Measurements from ENCODE around the gene CDS1.
"Not testable (repeated sequence)": the region's sequence is repeated elsewhere in the genome, so short reads cannot be mapped to it uniquely, and the experiment has no call there.

CDS1 gene

DNA sequence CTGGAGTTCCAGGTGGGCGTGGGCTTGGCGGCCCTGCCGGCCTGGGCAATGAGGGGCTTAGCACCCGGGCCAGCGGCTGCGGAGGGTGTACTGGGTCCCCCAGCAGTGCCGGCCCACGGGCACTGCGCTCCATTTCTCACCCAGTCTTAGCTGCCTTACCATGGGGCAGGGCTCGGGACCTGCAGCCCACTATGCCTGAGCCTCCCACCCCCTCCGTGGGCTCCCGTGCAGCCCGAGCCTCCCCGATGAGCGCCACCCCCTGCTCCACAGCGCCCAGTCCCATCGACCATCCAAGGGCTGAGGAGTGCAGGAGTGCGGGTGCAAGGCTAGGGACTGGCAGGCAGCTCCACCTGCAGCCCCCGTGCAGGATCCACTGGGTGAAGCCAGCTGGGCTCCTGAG, 81.8 kb downstream of the CDS1 start:
- in situ Hi-C loops (cut with MboI; ENCODE audit: low pct_unique_long_range_greater_than_20kb, low sequenced_read_pairs); DNase-seq: not testable (repeated sequence)

DNA sequence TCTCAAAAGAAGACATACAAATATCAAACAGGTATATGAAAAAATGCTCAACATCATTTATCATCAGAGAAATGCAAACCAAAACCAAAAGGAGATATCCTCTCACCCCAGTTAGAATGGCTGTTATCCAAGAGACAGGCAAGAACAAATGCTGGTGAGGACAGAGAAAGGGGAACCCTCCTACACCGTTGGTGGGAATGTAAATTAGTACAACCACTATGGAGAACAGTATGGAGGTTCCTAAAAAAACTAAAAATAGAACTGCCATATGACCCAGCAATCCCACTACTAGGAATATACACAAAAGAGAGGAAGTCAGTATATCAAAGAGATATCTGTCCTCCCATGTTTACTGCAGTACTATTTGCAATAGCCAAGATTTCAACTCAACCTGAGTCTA, 83.5 kb downstream of the CDS1 start:
- no peak for DNase-seq
- in situ Hi-C loops (cut with MboI; ENCODE audit: low pct_unique_long_range_greater_than_20kb, low sequenced_read_pairs) = no loop called here

DNA sequence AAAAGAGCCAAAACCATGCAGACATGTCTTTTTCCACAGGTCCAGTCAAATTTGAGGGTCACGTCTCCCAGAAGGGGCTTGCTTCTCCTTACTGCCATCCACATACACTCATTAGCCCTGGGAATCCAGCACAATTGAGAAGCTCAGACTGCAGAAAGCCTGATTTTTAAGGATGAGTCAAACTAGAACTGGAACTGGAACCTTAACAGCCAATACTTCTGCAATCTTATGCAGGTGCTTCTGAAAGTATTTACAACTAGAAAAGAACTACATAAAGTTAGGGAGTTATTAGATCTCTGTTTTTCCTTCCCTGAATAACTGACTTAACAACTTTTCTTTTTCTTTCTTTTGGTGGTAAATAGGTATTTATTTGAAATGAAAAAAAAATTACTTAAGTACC, 86.3 kb downstream of the CDS1 start:
- in situ Hi-C loops (cut with MboI; ENCODE audit: low pct_unique_long_range_greater_than_20kb, low sequenced_read_pairs) = no loop called here
- no peak for DNase-seq

DNA sequence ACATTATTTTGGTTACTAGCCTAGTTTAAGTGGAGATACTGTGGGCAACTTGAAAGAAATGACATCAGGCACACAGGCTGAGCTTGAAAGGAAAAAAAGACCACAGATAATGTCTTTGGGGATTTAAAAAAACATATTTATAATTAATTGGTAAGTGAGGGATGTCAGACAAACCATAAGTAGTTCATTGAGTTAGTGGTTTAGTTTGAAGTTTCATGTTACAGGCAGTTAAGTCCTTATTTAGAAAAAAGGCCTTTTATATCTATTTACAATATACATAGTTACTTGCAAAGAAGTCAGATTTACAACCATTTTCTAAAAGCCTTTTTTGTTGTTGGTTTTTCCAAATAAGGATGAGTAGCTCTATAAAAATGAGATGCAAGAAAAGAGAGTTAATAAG, 89.2 kb downstream of the CDS1 start:
- no peak for DNase-seq
- in situ Hi-C loops (cut with MboI; ENCODE audit: low pct_unique_long_range_greater_than_20kb, low sequenced_read_pairs) = no loop called here

DNA sequence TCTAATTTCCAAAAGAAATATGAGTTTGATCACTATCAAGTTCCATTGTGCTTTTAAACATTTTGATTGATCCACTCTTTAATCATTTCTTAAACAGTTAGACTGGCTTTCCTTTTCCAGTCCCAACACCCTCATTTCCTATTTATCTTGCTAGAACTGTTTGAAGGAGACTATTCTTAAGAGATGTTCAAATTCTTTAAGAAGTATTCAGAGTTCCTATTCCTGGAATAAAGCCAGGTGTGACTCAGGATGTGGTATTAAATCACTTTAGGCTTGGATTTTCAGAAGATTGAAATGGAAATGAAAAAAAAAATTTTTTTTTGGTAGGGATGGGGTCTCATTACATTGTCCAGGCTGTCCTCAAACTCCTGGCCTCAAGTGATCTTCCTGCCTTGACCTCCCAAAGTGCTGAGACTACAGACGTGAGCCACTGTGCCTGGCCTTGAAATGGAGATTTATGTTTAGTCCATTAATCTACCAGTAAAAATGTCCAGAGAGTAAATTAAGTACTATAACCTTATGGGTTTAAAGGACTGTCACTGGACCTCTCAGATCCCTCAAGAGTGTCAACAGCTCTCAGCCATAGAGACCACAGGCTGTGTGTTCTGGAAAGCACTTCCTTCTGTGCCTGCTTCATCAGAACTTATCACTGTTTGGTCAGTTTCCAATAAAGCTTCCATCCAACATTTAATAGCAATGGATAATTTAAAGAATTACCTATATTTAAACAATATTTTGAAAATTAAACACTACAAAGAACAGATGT, 90.7 kb downstream of the CDS1 start:
- in situ Hi-C loops (cut with MboI; ENCODE audit: low pct_unique_long_range_greater_than_20kb, low sequenced_read_pairs) = no loop called here

DNA sequence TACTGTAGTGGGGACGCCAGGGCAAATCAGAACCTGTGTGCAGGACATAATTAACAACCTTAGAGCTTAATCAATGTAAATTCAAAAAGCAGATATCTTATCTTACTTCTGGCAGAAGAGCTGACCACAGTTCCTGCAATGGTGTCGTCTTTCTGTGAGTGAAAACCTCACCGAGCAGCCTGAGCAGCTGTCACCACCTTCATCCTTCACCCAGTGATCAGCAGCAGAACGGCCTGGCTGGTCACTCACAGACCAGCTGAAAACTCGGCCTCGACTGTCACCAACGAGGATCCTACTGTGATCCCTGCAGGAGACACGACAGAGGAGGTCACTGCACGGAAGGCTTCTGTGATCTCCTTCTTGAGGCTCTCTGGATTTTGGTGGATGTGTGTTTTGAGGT, 94.2 kb downstream of the CDS1 start:
- DNase-seq = no peak
- in situ Hi-C loops (cut with MboI; ENCODE audit: low pct_unique_long_range_greater_than_20kb, low sequenced_read_pairs) = no loop called here

More for the DNA sequence above, 90.7 kb downstream of the CDS1 start:
- no peak for DNase-seq

DNA sequence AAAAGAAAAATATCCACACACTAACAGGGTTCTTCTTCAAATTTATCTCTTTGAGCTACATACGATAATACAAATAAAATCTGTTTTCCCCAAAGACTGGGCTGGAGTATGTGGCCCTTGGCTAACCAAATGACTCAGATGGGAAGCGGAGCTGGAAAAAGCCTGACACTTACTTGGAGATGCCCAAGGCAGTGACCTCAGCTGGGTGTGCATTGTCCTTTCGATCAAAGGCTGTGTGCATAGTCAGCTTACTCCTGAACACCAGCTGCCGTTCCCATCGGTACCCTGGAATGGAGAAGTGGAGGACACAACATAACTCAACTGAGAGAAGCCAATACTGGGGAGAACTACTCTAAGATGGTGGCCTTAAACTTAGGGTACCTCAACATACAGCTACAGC, 95.1 kb downstream of the CDS1 start:
- DNase-seq = no peak
- in situ Hi-C loops (cut with MboI; ENCODE audit: low pct_unique_long_range_greater_than_20kb, low sequenced_read_pairs) = no loop called here

DNA sequence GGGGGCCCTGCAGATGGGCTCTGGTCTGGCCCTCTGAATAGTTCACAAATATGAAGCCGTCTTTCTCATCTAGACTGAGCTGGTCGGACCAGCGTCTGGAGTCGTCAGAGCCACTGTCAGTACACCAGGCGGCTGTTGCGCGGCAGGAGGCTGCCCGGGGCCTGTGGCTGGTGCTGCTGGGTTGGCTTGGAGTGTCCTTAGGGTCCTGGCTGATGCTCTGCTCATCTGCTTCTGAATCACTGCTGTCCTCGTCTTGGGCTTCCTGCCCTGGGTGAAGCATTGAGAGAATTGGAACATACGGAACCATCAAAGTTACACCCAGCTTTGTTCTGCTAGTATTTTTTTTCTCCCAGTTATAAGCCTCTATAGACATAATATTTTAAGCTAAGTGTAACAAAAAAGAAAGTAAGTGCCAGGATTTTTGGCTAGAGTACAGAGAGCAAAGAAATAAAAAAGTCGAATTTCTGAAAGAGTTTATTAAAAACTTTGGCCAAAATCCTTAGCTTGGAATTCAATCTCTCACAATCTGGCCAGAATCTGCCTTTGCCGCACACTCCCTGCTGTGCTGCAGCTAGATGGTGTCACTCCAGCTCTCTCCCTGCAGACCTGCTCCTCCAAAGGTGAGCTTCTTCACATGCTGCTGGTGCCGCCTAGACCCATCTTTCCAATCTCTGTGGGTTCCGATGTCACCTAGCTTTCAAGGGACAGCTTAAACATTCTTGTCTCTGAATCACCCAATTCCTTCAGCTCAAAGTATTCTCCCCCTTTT, 96.2 kb downstream of the CDS1 start:
- in situ Hi-C loops (cut with MboI; ENCODE audit: low pct_unique_long_range_greater_than_20kb, low sequenced_read_pairs) = no loop called here
- no peak for DNase-seq

DNA sequence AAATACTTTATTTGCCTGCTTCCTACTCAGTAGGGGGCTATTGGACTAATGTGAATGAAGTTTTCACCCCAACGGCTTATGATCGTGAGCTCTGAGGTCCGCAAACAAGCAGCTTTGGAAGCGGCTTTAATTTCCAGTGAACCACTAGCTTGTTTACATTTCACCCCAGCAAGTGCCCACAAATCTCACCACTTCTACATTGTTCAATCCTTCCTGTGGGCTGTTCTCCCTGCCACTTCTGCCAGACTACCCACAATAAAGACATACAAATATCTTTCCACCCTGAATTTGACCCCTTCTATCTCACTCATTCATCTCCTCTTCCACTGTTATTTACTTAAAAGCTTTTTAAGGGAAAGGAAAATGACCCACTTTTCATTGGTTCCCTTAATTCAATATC, 98.0 kb downstream of the CDS1 start:
- no peak for DNase-seq
- in situ Hi-C loops (cut with MboI; ENCODE audit: low pct_unique_long_range_greater_than_20kb, low sequenced_read_pairs) = no loop called here

DNA sequence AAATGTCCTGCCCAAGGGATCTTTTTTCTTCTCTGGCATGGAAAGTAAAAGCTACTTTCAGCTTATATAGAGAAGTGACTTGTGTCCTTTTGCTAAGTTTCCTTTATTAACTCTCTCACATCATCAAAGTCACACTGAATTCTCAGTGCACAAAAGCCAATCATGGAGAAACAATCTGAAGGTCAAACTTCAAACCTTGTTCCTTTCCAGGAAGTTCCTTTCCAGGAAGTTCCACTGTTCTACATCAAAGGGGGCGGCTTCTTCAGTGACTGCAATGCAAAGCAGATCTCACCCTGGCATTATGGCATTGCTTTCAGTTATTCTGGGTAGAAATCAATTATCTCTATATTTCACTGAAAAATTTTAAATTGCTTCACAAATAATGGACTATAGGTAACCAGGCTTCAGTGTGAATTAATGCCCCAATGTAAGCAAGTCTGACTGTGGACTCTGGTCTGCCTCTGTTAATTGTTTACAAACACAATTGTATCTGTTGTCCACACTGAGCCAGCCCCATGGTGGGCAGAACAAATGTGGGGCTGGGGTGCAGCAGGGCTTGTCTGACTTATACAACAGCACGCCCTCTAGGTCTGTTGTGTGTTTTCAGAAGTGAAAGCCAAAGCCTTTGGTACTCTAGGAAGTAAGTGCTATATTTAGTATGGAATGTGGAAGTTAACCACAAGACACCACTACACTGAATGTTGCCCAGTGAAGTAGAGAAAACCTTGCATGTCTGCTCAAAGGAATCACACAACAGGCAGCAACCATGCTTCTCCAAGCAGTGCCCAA, 98.8 kb downstream of the CDS1 start:
- in situ Hi-C loops (cut with MboI; ENCODE audit: low pct_unique_long_range_greater_than_20kb, low sequenced_read_pairs) = no loop called here
- peak; percentile 81 for DNase-seq

DNA sequence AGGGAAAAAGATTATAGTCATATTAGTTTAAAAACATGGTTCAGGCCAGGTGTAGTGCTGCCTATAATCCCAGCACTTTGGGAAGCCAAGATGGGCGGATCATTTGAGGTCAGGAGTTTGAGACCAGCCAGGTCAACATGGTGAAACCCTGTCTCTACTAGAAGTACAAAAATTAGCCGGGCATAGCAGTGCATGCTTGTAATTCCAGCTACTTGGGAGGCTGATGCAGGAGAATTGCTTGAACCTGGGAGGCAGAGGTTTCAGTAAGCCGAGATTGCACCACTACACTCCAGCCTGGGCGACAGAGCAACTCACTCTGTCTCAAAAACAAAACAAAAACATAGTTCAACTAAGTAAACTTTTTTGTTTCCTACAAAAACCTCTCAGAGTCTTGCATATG, 99.7 kb downstream of the CDS1 start:
- DNase-seq; in situ Hi-C loops (cut with MboI; ENCODE audit: low pct_unique_long_range_greater_than_20kb, low sequenced_read_pairs): not testable (repeated sequence)

DNA sequence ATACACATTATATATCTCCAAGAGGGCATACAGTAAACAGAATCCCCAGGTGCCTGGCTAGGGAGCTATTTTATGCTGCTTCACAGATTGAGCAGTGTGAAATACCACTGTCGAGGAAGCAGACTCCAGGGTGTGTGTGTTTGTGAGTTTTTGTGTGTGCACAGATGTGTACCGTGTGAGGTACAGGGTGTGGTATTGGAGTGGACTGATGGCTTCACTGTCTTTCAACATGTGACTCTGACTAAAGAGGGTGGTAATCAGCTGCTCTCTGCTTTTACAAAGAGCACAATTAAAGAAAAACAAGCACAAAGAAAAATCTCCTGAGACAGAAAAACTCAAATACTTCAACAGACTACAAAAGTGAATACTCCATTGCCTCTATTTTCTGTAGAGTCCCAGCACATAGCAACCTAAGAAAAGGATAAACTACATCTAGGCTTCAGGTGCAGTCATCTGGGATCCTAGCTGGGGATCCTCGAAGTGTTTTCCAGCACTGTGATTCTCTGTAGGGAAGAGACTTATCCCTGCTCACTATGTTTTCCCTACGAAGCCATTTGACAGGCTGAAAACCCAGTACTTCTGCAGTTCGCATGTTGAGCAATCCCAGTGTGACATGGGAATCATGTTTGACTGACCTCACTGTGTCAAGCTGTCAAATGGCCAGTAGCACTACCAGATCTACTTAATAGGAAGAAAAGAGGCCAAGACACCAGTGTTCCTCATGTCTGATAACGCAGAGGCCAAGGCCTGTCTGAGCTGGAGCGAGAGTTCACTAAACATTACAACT, 100.3 kb downstream of the CDS1 start:
- in situ Hi-C loops (cut with MboI; ENCODE audit: low pct_unique_long_range_greater_than_20kb, low sequenced_read_pairs) = no loop called here
- no peak for DNase-seq

DNA sequence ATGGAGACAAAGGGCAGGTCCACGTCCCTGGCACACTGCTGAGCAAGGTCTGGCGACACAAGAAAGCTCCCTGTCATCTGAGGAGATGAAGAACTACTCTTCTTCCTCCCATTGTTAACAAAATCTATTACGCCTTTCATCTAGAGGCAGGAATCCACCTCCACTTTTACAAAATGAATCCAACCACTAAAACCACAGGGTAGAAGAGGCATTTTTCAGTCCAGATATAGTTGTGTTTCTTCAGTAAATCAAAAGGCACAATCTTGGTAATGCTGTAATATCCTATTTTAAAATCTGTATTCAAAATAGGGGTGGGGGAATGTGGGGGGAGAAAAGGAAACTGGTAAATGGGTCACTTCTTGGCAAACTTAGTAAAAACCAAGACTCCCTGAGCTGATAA, 101.4 kb downstream of the CDS1 start:
- no peak for DNase-seq
- in situ Hi-C loops (cut with MboI; ENCODE audit: low pct_unique_long_range_greater_than_20kb, low sequenced_read_pairs) = no loop called here

DNA sequence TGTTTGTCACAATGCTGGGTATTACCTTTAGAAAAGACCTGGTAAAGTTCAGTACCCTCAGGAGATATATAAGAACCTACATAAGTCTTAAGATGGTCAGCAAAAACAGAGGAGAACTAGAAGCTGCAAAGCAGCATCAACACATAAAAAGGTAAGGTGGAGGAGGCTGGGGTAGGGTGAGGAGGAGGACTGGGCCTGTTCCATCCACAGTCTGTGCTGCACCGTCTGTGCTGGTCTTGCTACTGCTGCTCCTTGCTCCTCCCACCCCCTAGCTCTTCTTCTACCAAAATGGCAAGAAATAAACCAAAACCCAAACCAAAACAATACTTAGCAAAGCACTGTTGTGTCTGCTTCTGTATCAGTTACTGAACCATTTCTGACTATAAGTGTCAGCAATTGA, 102.2 kb downstream of the CDS1 start:
- in situ Hi-C loops (cut with MboI; ENCODE audit: low pct_unique_long_range_greater_than_20kb, low sequenced_read_pairs) = no loop called here
- DNase-seq = no peak

DNA sequence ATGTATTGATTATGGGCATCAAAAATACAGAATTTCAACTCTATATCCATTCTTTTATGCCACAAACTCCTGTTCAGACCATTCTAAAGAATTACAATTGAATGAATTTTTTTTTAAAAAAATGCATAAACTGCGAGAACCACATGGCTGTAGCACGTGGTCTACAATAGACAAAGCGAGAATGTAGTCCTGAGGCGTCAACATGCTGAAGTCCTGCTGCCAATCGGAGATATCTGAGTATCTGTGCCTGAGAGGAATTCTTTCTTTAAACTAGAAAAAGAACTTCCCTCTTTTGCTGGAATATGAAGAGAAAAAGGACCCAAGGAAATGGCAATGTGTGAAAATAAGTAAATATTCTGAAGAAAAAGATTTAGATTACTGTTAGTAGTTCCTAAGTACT, 105.7 kb downstream of the CDS1 start:
- in situ Hi-C loops (cut with MboI; ENCODE audit: low pct_unique_long_range_greater_than_20kb, low sequenced_read_pairs) = no loop called here
- no peak for DNase-seq

DNA sequence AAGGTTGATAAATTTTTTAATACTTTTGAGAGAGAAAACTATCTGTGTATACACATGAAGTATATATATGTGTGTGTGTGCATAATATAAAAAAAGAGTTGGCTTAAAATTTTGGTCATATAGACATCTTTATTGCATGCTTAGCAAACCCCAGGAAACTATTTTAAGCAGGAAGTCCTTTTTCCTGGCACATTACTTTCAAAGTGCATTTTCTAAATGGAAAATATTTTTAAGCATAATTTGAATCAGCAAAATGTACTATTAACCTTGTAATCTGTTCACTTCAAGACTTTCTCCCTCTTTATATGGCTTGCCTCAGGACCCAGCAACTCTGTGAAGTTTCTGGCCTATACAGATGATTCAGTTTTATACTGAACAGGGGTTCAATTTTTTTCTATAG, 106.3 kb downstream of the CDS1 start:
- in situ Hi-C loops (cut with MboI; ENCODE audit: low pct_unique_long_range_greater_than_20kb, low sequenced_read_pairs) = no loop called here
- no peak for DNase-seq

DNA sequence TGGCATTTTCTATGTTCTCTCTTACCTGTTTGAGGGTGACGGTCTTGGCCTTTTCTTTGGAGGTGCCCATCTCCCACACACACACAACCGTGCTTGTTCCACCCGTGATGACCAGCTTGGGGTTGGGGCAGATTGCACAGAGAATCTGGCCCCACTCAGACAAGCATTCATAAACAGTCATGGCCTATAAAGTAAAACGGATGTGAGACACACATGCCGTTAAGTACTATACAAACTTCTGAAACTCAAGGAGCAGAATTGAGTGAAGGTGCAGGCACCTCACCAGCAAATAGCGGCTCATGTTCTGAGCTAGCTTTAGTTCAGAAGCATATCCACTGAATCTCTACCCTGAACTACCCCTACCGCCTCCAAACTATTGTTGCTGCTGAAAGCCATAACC, 107.6 kb downstream of the CDS1 start:
- in situ Hi-C loops (cut with MboI; ENCODE audit: low pct_unique_long_range_greater_than_20kb, low sequenced_read_pairs) = no loop called here
- DNase-seq = no peak

DNA sequence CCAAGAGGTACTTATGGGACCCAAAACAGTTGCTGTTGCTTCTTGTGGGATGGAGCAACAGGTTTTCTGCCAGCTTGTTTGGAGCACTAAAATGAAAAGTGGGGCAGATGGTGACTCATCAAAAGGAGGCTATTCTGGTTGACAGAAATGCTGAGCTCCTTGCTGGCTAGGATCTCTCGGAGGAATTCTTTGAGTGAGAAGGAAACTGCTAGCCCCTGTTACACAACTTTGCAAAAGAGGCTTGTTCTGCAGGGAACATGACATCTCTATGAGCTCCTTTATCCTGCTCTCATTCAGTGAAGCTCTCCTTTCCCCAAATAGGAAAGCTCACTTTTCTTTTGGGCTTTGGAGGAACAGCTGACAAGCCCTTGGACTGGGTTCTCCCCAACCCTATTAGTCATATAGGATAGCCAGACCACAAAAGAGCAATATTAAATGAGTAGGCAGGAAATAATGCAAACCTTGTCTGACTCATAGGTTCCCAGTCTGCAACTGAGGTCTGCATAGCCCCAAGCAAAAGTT, 108.3 kb downstream of the CDS1 start:
- in situ Hi-C loops (cut with MboI; ENCODE audit: low pct_unique_long_range_greater_than_20kb, low sequenced_read_pairs) = no loop called here
- DNase-seq = no peak

DNA sequence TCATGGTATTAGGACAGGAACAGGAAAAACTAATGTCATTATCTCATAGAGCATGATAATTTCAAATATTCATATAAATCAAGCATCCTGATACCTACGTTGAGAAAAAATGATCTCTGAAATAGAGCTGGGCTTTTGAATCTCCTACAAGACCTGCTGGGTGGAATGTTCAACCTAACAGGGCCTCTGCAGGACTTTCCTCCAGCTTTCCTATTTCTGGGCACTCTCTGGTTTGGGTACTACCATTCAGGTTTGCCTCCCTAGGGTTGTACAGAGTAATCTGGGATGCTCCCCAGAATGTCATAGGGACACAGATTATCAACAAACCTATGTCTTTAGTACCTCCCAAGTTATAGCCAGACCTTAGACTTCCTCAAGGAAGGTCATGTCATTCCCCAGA, 108.9 kb downstream of the CDS1 start:
- in situ Hi-C loops (cut with MboI; ENCODE audit: low pct_unique_long_range_greater_than_20kb, low sequenced_read_pairs) = no loop called here
- no peak for DNase-seq
